IPS-18c (cell line): ENCODE results near the gene RPS6KC1.

Source experiments
- H3K4me3 ChIP-seq: 2 replicates; pipeline ENCODE4 v1.7.0; 2013; ENCODE audit warnings: low read depth, mild to moderate bottlenecking, low read length, moderate library complexity; ENCODE audit not compliant: insufficient read depth
- H3K9me3 ChIP-seq: one replicate; pipeline ENCODE4 v1.6.1; 2013; ENCODE audit warnings: mild to moderate bottlenecking, low read length, moderate library complexity; ENCODE audit not compliant: control insufficient read depth, insufficient read depth

Gene RPS6KC1

DNA sequence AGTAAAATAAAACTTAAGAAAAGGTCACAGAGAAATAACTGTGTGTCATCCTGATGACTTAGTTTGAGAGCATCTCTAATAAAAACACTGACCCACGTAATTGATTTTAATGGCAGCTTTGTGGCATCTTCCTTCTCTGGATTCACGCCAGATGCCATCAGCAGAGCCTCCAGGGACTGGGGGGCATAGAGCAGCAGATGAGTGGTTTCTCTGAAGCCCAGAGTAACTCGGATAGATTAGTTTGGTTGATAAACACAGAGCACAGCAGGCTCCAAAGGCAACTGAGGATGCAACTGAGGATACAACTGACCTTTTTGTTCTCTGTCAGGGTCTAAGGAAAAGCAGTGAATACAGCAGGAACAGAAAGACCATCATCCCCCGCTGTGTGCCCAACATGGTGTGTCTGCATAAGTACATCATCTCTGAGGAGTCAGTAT, 180.8 kb downstream of the RPS6KC1 start:
- no peak overlapping the region for H3K4me3 ChIP-seq
- no peaks in the 10 kb centered on the region for H3K9me3 ChIP-seq

DNA sequence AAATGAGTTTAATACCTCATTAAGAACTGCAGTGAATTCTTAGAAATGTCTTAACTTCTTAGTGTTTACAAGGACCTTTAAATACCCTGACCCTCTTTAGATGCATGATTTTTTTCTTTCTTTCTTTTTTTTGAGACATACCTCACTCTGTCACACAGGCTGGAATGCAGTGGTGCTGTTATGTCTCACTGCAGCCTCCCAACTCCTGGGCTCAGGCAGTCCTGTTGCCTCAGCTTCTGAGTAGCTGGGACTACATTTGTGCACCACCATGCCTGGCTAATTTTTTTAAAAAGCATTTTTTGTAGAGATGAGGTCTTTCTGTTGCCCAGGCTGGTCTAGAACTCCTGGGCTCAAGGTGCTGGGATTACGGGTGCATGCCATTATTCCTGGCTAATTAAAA, 191.8 kb downstream of the RPS6KC1 start:
- no peaks in the 10 kb centered on the region for H3K9me3 ChIP-seq
- H3K4me3 ChIP-seq = no peak overlapping the region

DNA sequence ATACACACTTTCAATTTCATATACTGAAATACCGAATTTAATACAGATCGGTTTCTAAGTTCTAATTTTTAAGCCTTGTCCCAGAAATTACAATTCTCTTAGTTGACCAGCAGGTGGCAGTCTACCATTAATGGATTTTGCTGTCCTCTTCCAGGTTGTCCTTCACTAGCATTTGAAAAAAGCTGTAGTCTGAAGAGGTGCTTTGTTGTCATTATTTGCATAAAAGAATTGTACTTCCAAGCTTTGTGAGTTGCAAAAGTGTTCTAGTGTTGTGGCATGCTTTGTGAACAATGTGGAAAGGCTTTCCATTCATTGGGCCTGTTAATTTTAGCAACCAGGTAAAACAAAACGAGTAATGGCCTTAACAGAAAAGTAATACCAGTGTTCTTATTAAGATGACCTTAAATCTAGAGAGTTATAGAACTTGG, 193.6 kb downstream of the RPS6KC1 start:
- H3K9me3 ChIP-seq = no peaks in the 10 kb centered on the region
- no peak overlapping the region for H3K4me3 ChIP-seq

DNA sequence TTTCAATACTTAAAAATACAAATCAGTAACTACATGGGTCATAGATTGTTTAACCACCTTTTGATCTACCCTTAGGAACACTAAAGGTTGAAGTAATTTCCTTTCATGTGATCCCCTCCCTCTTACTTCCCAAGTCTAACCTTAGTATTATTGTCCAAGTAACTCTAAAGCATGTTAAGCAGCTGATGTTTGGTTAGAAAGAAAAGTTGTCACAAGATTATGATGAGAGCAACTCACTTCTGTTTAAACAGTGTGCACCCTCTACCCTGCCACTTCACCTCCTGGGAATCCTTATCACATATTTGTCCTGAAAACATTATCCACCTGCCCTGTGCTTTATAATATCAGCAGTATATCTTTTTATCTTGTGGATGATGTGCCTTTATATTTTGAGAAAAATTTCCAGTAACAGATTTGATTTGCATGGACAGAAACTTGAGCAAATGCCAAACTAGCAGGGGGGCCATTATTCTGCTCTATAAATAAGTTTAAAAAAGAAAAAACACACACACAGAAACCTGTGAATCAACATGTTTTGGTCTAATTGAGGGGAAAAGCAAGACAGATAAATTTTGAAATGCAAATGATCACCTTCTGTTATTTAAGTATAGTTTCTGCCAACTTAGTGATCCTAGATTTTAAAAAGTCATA, 194.3 kb downstream of the RPS6KC1 start:
- no peak overlapping the region for H3K4me3 ChIP-seq
- no peaks in the 10 kb centered on the region for H3K9me3 ChIP-seq

DNA sequence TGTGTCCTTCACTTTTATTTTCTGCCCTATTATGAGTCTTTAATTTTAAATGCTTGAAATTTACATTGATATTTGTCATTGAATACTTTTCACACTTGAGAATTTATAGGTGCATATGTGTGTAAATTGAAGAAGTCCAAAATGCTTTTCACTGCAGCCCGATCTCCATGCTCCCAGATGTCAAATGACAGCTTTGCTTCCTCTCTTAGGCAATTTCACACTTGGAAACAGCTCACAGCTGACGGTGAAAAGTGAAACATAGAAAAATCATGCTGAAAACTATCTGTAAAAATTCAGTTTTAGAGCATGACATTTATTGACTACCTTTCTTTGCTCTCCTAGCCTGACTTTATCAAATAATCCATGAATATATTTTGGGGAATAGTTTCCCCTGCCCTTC, 196.0 kb downstream of the RPS6KC1 start:
- Histone ChIP-seq H3K4me3 (no peak overlapping the region), H3K9me3 (no peaks in the 10 kb centered on the region)

DNA sequence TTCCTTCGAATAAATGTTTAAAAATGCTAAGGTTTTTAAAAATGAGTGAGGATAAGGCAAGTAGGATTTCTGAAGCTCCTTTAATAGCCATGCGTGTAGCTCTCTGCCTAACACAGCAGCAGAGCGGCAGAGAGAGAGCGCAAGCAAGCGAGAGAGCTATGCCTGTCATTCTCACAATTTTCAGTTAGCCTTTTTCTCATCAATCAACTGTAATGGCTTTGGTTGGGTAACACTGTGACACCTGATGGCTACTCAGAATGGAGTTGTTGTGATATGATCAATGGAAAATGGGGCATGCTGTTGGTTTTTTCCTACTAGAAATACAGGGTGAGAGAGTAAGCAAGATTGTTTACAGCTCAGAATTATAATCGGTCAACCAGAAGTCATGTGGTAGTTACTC, 198.4 kb downstream of the RPS6KC1 start:
- no peaks in the 10 kb centered on the region for H3K9me3 ChIP-seq
- no peak overlapping the region for H3K4me3 ChIP-seq

DNA sequence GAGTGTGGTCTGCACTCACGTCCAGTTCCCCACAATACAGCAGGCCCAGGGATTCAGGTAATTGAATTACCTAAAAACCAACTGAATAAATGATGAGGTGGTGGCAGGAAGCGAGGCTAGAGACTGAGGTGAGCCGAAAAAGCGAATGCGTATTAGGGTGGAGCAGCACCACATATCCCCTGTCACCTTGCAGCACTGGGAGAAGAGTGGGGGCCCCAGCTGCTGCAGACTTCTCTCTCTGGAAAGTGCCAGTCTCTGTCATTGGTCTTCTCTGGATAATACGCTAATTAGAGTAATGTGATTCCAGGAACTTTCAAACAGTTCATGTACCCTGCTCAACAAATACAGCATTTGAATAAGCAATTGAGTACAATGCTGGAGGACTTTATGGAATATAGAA, 199.0 kb downstream of the RPS6KC1 start:
- H3K9me3 ChIP-seq = no peaks in the 10 kb centered on the region
- no peak overlapping the region for H3K4me3 ChIP-seq

DNA sequence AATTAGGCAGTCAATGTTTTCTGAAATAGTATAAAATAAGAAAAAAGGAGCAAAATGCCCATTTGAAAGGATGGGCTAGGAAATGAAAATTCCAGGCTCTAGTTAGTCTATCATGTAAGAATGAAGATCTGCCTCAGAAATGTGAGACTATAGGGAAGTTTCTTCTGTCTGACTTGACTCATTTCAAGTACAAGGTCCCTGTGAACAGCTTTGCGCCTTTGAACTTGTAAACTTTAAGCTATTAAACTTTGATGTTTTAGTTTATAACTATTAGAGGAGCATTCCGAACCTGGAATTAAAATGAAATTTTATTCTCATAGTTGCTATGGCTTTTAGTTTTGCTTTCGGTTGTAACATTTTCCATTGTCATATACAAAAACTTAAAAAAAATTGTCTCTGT, 199.4 kb downstream of the RPS6KC1 start:
- no peaks in the 10 kb centered on the region for H3K9me3 ChIP-seq
- no peak overlapping the region for H3K4me3 ChIP-seq

DNA sequence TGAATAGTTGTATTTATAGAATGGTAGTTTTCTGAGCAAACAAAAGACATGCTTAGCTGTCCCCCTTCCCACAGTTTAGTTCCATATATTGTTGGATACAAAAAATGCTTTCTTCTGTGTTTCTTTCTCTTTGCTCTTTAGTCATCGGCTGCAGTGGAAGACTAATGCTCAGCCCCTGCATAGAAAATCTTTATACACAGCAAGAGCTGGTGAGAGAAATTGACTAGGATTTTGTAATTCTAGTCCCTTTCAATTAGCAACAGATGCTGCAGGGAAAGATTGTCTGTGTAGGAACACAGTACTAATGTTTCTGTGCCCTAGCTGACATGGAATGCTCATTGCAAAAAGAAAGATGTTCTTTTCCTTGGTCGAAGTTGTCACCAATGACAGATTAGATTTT, 200.9 kb downstream of the RPS6KC1 start:
- no peak overlapping the region for H3K4me3 ChIP-seq
- no peaks in the 10 kb centered on the region for H3K9me3 ChIP-seq

DNA sequence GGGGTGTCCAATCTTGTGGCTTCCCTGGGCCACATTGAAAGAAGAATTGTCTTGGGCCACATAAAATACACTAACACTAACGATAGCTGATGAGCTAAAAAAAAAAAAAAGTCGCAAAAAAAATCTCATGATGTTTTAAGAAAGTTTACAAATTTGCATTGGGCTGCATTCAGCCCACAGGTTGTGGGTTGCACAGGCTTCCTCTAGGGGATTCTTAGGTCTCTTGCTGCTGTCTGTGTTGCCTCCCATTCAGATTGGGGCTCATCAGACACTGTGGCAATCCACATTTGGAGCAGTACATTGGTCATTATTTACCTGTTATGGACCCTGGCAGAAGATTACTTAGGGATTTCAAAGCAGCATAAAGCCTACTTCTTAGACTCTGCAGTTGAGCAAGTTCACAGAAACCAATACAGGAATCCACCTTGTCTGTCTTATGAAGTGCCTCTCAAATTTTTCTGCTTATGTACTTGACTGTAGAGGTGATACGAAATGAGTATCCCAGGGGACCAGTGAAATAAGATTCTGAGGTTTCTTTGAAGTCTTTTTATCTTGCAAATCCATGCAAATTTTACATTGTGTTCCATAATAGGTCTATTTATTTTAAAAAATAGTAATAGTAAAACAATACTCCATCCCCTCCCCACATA, 205.5 kb downstream of the RPS6KC1 start:
- Histone ChIP-seq H3K9me3 (no peaks in the 10 kb centered on the region), H3K4me3 (no peak overlapping the region)

DNA sequence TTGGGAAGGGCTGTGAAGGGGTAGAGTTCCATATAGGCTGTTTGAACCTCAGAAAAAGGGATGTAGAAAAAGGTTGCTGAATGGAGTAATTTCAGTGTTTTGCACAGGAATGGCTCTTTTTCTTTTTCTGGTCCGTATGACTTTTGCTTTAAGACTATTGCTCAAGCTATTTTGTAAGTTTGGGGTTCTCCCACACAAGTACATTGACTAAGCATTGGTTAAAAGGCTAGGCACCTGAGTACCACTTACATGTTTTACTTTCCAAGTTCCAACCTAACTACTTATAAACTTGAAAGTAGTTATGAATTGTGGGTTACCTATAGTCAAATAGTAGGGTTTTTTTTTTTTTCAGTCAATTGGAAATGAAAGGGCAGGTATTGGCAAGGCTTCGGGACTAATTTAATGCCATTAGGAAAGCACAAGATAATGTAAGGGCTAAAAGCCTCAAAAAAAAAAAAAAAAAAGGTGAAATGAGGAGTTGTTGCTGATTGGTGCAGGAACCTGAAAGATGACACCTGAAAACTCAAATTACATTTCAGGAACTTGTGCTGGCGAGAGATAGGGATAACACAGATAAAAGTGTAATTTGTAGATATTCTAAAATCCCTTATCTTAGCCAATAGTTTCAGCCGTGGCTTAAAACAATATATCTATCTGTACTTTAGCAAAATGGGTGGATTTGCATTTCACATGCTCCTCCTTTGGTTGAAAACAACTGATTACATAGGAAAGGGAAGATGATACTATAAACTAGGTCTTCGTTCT, 209.5 kb downstream of the RPS6KC1 start:
- Histone ChIP-seq H3K4me3 (no peak overlapping the region), H3K9me3 (no peaks in the 10 kb centered on the region)

DNA sequence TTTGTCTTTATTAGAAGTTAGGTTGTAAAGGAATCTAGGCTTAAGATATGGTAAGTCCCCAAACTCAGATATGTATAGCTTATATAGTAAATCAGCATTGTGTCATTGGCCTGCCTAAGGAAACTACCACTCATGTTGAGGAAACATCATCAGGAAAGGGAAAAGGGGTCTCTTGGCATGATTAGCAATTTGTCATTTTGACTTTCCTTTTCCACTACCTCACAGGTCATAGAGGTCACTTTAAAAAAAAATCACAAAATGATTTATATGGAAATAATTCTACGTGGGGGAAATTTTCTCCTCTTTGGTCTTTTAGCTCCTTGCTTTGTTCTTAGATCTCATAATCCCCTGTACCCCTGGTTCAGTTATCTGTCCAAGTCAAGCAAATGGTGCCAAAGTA, 213.5 kb downstream of the RPS6KC1 start:
- Histone ChIP-seq H3K4me3 (no peak overlapping the region), H3K9me3 (no peaks in the 10 kb centered on the region)

DNA sequence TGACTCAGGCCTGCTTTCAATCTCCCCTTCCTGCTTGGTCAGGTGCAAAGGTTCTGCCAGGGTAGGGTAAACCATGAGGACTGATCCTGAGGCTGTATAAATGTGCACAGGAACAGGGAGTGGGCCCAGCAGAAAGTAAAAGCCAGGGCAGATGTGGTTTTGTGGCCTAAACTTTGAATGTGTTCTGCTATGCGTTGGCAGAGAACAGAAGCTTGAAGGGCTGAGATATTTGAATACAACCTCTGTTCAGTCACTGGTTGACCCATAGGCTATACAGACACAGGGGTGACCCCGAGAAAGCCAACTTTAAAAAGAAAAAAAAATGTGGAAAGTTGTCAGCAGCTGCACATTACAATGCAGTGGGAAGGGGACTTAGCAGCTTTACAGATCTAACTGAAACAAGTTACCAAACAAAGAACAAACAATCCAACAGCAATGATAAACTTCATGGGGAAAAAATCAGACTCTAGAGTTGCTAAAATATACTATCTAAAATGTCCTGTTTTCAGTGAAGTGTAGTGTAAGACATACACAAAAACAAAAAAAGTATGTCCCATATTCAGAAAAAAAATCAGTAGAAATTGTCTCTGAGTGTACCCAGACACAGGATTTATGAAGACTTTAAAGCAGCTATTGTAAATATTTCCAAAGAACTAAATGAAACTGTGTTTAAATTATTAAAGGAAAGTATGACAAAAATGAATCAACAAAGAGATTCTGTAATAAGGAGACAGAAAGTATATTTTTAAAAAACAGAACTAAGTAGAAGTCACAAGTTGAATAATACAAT, 216.1 kb downstream of the RPS6KC1 start:
- no peak overlapping the region for H3K4me3 ChIP-seq
- no peaks in the 10 kb centered on the region for H3K9me3 ChIP-seq

DNA sequence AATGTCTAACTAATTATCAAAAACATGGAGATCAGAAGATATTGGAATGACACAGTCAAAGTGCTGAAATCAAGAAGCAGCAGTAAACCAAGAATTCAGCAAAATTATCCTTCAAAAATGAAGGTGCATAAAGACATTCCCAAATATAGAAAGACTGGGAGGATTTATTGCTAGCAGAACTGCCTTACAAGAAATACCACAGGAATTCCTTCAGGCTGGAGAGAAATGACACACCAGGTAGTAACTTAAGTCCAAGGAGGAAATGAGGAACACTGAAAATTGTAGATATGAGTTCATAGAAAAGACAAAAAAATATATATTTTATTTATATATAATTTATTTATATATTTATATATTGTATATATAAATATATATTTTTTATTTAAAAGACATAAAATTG, 217.2 kb downstream of the RPS6KC1 start:
- Histone ChIP-seq H3K9me3 (no peaks in the 10 kb centered on the region), H3K4me3 (no peak overlapping the region)

DNA sequence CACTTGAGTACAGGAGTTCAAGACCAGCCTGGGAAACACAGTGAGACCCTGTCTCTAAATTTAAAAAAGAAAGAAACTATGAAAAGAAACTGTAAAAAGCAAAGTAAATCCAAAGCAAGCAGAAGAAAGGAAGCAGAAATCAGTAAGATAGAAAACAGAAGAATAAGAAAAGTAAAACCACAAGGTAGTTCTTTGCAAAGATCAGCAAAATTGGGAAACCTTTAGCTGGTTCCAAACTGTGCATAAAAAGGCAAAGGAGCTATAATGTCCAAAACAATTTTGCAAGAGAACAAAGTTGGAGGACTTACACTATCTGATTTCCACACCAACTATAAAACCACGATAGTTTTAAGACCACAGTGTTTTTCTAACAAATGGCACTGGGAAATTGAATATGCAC, 218.8 kb downstream of the RPS6KC1 start:
- H3K4me3 ChIP-seq = no peak overlapping the region

DNA sequence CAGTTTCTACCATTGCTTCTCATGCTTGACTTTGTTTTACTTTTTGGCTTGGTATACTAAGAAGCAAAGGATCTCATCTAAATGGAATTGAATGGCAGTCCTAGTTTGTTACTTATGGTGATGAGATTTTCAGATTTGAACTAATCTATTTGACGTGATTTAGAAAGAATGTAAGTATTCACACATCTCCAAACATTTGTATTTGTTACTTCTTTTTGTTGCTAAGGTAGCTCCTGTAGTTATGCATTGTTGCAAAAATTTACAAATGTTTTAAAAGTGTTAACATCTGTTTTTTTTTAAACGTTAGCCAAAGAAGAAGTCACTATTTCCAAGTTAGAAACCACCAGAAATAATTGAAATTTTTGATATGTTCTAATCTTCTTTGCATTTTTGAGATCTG, 222.5 kb downstream of the RPS6KC1 start:
- Histone ChIP-seq H3K4me3 (no peak overlapping the region), H3K9me3 (no peaks in the 10 kb centered on the region)

More for the DNA sequence above, 218.8 kb downstream of the RPS6KC1 start:
- H3K9me3 ChIP-seq = no peaks in the 10 kb centered on the region

DNA sequence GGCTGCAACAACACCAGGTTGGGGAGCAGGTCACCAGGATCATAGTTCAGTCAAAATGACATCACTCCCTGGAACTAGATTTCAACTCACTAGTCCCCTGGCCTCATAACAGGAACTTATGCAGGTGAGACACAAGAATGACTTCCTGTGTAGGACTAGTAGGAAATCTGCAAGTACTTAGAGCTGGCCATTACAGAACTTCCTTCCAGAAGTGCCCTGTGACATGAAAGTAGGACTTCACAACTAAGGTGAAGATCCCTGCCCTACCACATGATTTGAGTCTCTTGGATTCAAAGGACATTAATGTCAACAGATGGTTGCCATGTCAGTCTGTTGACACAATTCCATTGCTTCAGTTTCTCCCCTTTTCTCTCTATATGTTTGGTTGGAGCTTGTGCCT, 223.1 kb downstream of the RPS6KC1 start:
- no peak overlapping the region for H3K4me3 ChIP-seq

More for the DNA sequence above, 223.1 kb downstream of the RPS6KC1 start:
- no peaks in the 10 kb centered on the region for H3K9me3 ChIP-seq
